ENCODE results near the gene TNF.

DNA sequence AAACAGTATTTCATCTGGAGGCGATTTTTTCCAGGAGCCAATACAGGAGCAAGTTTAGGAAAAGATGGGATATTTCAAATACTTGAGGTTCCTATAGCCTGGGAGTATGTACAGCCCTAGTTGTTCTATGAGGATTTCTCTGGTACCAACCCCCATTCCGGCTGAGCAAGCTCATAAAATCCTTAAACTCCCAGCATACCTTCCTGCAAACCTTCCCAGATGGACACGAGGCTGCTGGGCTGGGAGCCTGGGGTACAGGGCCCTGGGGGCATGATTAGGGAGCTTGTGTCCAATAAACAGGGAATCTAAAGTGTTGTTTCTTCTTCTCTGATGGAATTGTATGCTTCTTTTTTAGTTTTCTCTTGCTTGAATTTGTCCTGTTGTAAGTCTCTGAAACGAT is 46.6 kb downstream of the TNF start:
- TF ChIP-seq, protein P1, sequence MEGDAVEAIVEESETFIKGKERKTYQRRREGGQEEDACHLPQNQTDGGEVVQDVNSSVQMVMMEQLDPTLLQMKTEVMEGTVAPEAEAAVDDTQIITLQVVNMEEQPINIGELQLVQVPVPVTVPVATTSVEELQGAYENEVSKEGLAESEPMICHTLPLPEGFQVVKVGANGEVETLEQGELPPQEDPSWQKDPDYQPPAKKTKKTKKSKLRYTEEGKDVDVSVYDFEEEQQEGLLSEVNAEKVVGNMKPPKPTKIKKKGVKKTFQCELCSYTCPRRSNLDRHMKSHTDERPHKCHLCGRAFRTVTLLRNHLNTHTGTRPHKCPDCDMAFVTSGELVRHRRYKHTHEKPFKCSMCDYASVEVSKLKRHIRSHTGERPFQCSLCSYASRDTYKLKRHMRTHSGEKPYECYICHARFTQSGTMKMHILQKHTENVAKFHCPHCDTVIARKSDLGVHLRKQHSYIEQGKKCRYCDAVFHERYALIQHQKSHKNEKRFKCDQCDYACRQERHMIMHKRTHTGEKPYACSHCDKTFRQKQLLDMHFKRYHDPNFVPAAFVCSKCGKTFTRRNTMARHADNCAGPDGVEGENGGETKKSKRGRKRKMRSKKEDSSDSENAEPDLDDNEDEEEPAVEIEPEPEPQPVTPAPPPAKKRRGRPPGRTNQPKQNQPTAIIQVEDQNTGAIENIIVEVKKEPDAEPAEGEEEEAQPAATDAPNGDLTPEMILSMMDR (IDR thresholded peaks at IDR 0.05), result no peak
- TF ChIP-seq POLR2AphosphoS5 (IDR thresholded peaks at IDR 0.05; ENCODE audit: low read depth, low read length), result no peak
- TF ChIP-seq SIN3A (IDR thresholded peaks at IDR 0.05; ENCODE audit: borderline replicate concordance, insufficient read depth, low read depth, low read length), result no peak

Measured in Panc1 (cell line).